Hippocampal formation (tissue), 2 donors: ENCODE results near the gene CBFB.

Source experiments
- DNase-seq, 2 donors: peaks; one replicate each; lab custom pipeline; 2025; lab: John Stamatoyannopoulos, UW

Gene CBFB

GRCh38 chr16:67129422-67129821 is 100.5 kb downstream of the CBFB start:
- DNase-seq, result peak in 1 of 2 donors; percentile 16

- DNase-seq, result no peak
Measured at GRCh38 chr16:67137605-67138004, 108.7 kb downstream of the CBFB start.

DNA sequence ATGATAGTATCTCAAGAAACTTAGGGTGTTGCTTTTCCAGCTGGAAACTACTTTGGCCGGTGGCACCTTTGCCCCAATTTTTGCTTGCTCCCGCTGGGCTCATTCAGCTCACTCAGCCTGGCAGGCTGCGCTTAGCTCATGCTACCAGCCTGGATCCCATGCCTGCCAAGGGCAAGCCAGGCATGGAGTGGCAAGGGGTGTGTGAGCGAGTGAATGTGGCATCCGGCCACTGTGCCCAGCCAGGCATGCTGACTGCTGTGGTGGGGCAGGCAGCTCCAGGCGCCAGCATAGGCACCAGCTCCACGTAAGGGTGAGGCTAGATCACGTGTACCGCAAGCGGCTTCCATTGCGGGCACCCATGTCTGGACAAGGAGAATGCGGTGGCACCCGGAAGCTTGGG is 112.4 kb downstream of the CBFB start:
- no peak for DNase-seq

- DNase-seq, result no peak
Measured at GRCh38 chr16:67142342-67142741, 113.4 kb downstream of the CBFB start.

- DNase-seq, result no peak
Measured at GRCh38 chr16:67144943-67145342, 116.0 kb downstream of the CBFB start.

DNA sequence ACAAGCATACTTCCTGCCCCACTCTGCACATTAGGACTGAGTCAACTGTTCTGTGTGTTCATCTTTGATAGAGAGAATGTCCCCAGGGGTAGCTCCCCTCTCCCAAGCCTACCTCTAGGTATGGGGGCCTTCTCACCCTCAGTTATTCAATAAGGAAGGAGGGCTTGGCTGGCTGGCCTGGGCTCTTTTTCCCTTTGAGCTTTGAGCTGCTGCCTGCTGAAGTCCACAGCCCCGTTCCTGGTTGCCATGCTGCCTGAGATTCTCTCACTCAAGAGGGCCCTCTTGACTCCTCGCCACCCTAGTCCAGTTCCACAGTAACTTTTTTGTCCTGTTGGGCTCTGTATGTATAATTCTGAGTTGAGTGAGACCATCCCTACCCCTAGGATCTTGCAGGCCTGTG is 116.8 kb downstream of the CBFB start:
- no peak for DNase-seq

GRCh38 chr16:67146523-67147357 is 117.8 kb downstream of the CBFB start:
- no peak for DNase-seq

- DNase-seq, result no peak
Measured at GRCh38 chr16:67147437-67148140, 118.6 kb downstream of the CBFB start.

DNA sequence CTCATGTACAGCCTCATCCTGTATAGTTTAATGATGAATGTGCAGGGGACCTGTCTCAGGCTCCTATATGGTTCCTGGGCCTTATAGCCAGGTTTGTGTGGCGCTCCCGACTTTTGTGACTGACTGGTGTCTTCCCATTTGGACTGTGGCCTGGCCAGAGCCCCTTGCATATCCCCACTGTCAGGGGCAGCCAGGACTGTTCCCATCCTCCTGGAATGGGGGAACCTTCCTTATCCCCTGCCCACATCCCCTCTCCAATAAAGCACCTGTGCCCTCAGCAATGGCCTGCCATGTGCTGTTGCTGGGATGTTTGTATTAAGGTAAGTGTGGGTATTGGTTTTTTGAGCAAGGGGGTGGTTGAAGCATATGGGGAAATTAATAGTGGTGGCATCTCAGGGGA is 119.3 kb downstream of the CBFB start:
- DNase-seq, result no peak

- no peak for DNase-seq
Measured at GRCh38 chr16:67148656-67149275, 119.8 kb downstream of the CBFB start.

DNA sequence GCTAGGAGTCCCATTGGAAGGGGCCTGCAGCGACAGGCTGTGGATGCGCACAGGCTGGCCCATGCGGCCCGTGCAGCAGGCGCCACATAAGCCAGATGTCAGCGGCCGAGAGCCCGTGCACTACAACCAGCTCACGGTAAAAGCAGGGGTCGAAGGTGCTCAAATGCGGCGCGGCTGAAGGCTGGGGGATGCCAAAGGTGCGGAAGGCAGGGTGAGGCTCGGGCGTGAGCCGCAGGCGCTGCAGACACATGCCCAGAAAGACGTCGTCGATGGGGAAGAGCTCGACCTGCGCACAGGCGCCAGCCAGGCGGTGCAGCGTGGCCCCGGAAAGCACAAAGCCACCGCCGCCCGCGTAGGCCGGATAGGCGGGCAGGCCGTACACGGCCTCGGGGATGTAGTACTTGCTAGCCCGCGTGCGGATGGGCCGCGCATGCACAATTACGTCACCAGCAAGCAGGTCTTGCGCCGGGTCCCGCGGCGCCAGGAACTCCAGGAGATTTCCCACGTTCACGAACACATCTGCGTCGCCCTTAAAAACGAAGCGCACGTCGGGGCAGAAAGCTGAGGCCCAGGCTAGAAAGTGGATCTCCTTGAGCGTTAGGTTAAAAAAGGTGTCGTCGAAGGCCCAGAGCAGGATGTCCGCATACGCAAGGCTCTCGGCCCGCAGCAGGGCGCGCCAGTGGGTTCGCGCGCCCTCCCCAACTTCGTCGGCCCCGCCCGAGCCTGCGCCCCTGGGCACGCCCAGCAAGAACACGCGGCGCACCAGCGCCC is 120.5 kb downstream of the CBFB start:
- no peak for DNase-seq

DNA sequence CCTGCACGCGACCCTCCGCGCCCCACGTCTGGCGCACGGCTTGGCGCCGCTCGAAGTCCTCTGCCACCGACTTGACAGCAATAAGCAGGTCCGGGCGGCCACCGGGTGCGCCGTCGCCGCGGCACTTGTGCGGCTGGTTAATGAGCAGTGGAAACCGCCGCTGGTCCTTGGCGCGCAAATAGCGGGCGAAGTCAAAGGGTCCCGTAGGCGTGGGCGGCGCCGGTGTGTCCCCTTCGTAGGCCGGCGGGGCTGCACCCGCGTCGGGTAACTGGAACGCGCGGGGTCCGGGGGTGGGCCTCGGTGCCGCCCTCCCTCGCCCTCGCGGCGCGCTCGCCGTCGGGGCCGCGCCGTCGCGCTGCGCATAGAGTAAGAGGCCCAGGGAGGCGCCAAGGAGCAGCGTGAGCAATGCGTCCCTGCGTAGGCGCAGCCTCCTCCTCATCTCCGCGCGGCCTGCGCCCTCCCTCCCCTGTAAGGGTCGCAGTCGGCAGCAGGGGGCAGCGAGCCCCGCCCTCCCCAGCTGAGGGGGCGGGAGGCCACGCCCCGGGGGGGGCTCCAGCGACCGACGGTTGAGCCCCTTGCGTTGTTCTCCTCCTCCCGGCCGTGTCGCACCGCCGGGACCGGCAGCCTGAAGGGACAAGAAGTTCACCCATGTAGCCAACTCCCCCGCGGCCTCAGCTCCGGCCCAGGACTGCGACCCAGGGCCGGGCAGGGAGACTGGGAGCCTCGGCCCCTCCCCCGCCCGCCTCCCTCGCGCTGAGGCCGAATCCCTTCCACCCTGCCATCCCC is 121.3 kb downstream of the CBFB start:
- DNase-seq, result no peak
